EL (cell line): Measurements from ENCODE around the gene UBTD1.

Source experiments
- DNase-seq: peaks from one replicate; pipeline ENCODE4 v3.0.0-alpha.2; 2016

Gene UBTD1

GRCh38 chr10:97590082-97590747, 91.5 kb downstream of the UBTD1 start:
- no peak for DNase-seq

GRCh38 chr10:97590748-97591495, 92.2 kb downstream of the UBTD1 start:
- no peak for DNase-seq

- DNase-seq, result no peak
Measured at GRCh38 chr10:97593421-97593820, 94.7 kb downstream of the UBTD1 start.

GRCh38 chr10:97596101-97597082, 97.7 kb downstream of the UBTD1 start:
- DNase-seq, result peak; percentile 87

GRCh38 chr10:97597778-97598177, 99.1 kb downstream of the UBTD1 start:
- no peak for DNase-seq

- DNase-seq, result no peak
Measured at GRCh38 chr10:97598407-97599271, 99.9 kb downstream of the UBTD1 start.

- DNase-seq, result no peak
Measured at GRCh38 chr10:97599272-97599619, 100.5 kb downstream of the UBTD1 start.

- DNase-seq, result no peak
Measured at GRCh38 chr10:97600616-97601015, 101.9 kb downstream of the UBTD1 start.

GRCh38 chr10:97601268-97602215, 102.8 kb downstream of the UBTD1 start:
- DNase-seq, result no peak

- DNase-seq, result no peak
Measured at GRCh38 chr10:97607095-97607636, 108.4 kb downstream of the UBTD1 start.

- no peak for DNase-seq
Measured at GRCh38 chr10:97608991-97609561, 110.4 kb downstream of the UBTD1 start.

GRCh38 chr10:97611473-97611872, 112.7 kb downstream of the UBTD1 start:
- no peak for DNase-seq

- peak; percentile 55 for DNase-seq
Measured at GRCh38 chr10:97612386-97612785, 113.7 kb downstream of the UBTD1 start.

GRCh38 chr10:97618285-97618684, 119.6 kb downstream of the UBTD1 start:
- DNase-seq, result no peak

- DNase-seq, result no peak
Measured at GRCh38 chr10:97618733-97619132, 120.0 kb downstream of the UBTD1 start.
